ENCODE measurements around the gene SCAF1. TPM values are rescaled to one million over a fixed set of nuclear protein-coding genes. Genes with fewer than 3 reads are reported as not detected.

SCAF1 gene
- total and polyA plus RNA-seq, 9 of the 15 experiments (the other 6 are each of a cell fraction or from before 2014, with no cell fraction given) = 0.20 to 79.0 (median 4.9) TPM

GRCh38 chr19:49640113-49640898, 1.7 kb upstream of the SCAF1 start, which contains the start of gene RRAS:
TSS of gene RRAS (minus strand) at chr19:49640143. CDS start at chr19:49640098, 45 bp downstream.
- peak within 1 kb of the TSS; percentile 82 for H3K4me2 ChIP-seq (ENCODE audit: insufficient read depth, low read length)
- ChIA-PET POLR2A (interaction anchor here (0.6 to 2.3 kb wide), 22 partner anchors 8 to 339 kb away, joined by 3 to 13 read pairs (median 4); partner anchors contain the start of genes BCL2L12, IRF3, NOSIP and PRMT1), CTCF (ENCODE audit: low intra/inter-chr PET ratio) (no interaction called here)
- peak; percentile 95 to 100 (median 96) for DNase-seq (ENCODE audit: extremely low read depth in 1 of 4, low spot score in 3 of 4)
- no peaks in the 10 kb centered on the region for H3K9me1 ChIP-seq (ENCODE audit: control insufficient read depth, insufficient read depth, low read length)
- H3K9ac ChIP-seq (ENCODE audit: insufficient read depth in 1 of 2, low read depth in 2 of 2, low read length in 2 of 2) = peak within 1 kb of the TSS; percentile 95 to 98
- in situ Hi-C loops (cut with MboI) (no loop called here), intact Hi-C loops (cut with micrococcal nuclease) (loop anchor here (2.0 kb wide), 1 partner anchor 50 kb away; the partner anchor contains the start of gene PRR12)
- H3K4me3 ChIP-seq = peak within 1 kb of the TSS; percentile 97
- ATAC-seq = peak; percentile 83
- H3K27ac ChIP-seq (ENCODE audit: extremely low read depth, low read depth, low read length) = peak within 1 kb of the TSS; percentile 97
- peak within 1 kb of the TSS; percentile 2; the same call in 1 of the 2 replicates for H2AFZ ChIP-seq (ENCODE audit: low read depth, low read length)
- no peaks in the 10 kb centered on the region for H4K20me1 ChIP-seq (replicated peaks; ENCODE audit: control insufficient read depth, insufficient read depth, low read length)
- H3K27me3 ChIP-seq (ENCODE audit: control insufficient read depth in 2 of 2, insufficient read depth in 2 of 2, low read length in 2 of 2) = no peaks in the 10 kb centered on the region
- H3K9me3 ChIP-seq (replicated peaks; ENCODE audit: control insufficient read depth, insufficient read depth, low read depth, low read length) = no peaks in the 10 kb centered on the region
- no TSS peak for BruUV-seq (replicated peaks)
- H3K36me3 ChIP-seq (ENCODE audit: control insufficient read depth, insufficient read depth, low read length) = peaks cover 20% of the 10 kb centered on the region; the same call in 2 of the 3 replicates
- H3K79me2 ChIP-seq (ENCODE audit: control insufficient read depth, insufficient read depth, low read length) = peaks cover 42% of the 10 kb centered on the region
- under 1% methylated on average over 38 of the region's 51 CpGs for WGBS (ENCODE audit: insufficient coverage, low coverage, missing lambda C conversion rate)
- H3K4me1 ChIP-seq (replicated peaks in 1 of 2; ENCODE audit: control insufficient read depth in 2 of 2, insufficient read depth in 2 of 2, low read length in 2 of 2) = peaks cover 27 to 58% of the 10 kb centered on the region in 2 experiments
- FAIRE-seq = peak; percentile 100
- TF ChIP-seq SRF (CRISPR knock-in tag; IDR thresholded peaks at IDR 0.05) (peak in 1 of 2 experiments; percentile 90; a peak in 1 of 4 replicates), POLR2AphosphoS5 (IDR thresholded peaks at IDR 0.05; ENCODE audit: control insufficient read depth, insufficient read depth, low read depth, low read length) (peak; percentile 75), IFI16 (CRISPR knock-in tag; IDR thresholded peaks at IDR 0.05) (no peak), ZNF277 (CRISPR knock-in tag; IDR thresholded peaks at IDR 0.05; ENCODE audit: borderline replicate concordance) (no peak), SREBF1 (IDR thresholded peaks at IDR 0.05; ENCODE audit: borderline replicate concordance, low read depth, low read length) (no peak), PHF8 (IDR thresholded peaks at IDR 0.05; ENCODE audit: borderline replicate concordance, low read length) (peak; percentile 64; the same call in 1 of the 2 replicates), HDAC1 (IDR thresholded peaks at IDR 0.05) (peak in 1 of 2 experiments; percentile 85; a peak in 2 of 4 replicates), GTF2F1 (IDR thresholded peaks at IDR 0.05; ENCODE audit: low read depth, low read length) (0 out of 2 replicates have a peak, but pooled peaks have one; percentile 39), MEF2D (tag; conservative IDR thresholded peaks at IDR 0.05; ENCODE audit: low read depth) (no peak), ZNF134 (CRISPR knock-in tag; conservative IDR thresholded peaks at IDR 0.05) (no peak), CREM (IDR thresholded peaks at IDR 0.05; ENCODE audit: low read depth) (peak; percentile 76), HOMEZ (CRISPR knock-in tag; IDR thresholded peaks at IDR 0.05) (no peak), MCM3 (IDR thresholded peaks at IDR 0.05) (no peak)

Data from K562 (cell line).